ENCODE measurements around the gene CEP85. TPM values are rescaled to one million over a fixed set of nuclear protein-coding genes. Genes with fewer than 3 reads are reported as not detected.
A peak's percentile ranks its signal among the peaks of the same experiment; 100 is the strongest.

The CEP85 gene
- total and polyA plus RNA-seq, 9 of the 15 experiments (the other 6 are each of a cell fraction or from before 2014, with no cell fraction given) = 42.1 to 140 (median 92.6) TPM

- TF ChIP-seq TEAD4 (IDR thresholded peaks at IDR 0.05; ENCODE audit: low read length) (peak; percentile 90), TEAD4 (CRISPR knock-in tag; IDR thresholded peaks at IDR 0.05; ENCODE audit: borderline replicate concordance) (peak; percentile 15; the same call in 1 of the 2 replicates), PCBP2 (IDR thresholded peaks at IDR 0.05; ENCODE audit: low read depth, low read length, poor library complexity, severe bottlenecking) (no peak), HMGN3 (IDR thresholded peaks at IDR 0.05; ENCODE audit: borderline replicate concordance, extremely low read depth, insufficient read length, low read depth, low read length) (no peak), SREBF1 (IDR thresholded peaks at IDR 0.05; ENCODE audit: borderline replicate concordance, low read depth, low read length) (no peak), SRSF3 (IDR thresholded peaks at IDR 0.05; ENCODE audit: insufficient read depth, low read length) (no peak), MEF2D (tag; conservative IDR thresholded peaks at IDR 0.05; ENCODE audit: low read depth) (no peak), SAFB2 (IDR thresholded peaks at IDR 0.05; ENCODE audit: borderline replicate concordance, low read depth, low read length, severe bottlenecking) (no peak), ZNF717 (CRISPR knock-in tag; IDR thresholded peaks at IDR 0.05) (no peak; the same call in 1 of the 2 replicates), SIN3B (IDR thresholded peaks at IDR 0.05; ENCODE audit: low read depth) (peak; percentile 57; the same call in 1 of the 2 replicates), ZNF311 (CRISPR knock-in tag; IDR thresholded peaks at IDR 0.05) (no peak; the same call in 1 of the 2 replicates), THRA (IDR thresholded peaks at IDR 0.05) (no peak), FUS (optimal IDR thresholded peaks at IDR 0.05; ENCODE audit: low read depth, low read length) (no peak), CHCHD3 (CRISPR knock-in tag; IDR thresholded peaks at IDR 0.05) (no peak), LARP7 (IDR thresholded peaks at IDR 0.05) (no peak), ZNF232 (CRISPR knock-in tag; IDR thresholded peaks at IDR 0.05) (peak; percentile 69; the same call in 1 of the 2 replicates), SIN3A (IDR thresholded peaks at IDR 0.05; ENCODE audit: borderline replicate concordance in 2 of 2, control insufficient read depth in 1 of 2, low read depth in 2 of 2, low read length in 2 of 2) (peak; percentile 38 to 53; a peak in 2 of 4 replicates), MECOM (CRISPR knock-in tag; IDR thresholded peaks at IDR 0.05) (no peak), CSDE1 (IDR thresholded peaks at IDR 0.05) (no peak), MTA2 (IDR thresholded peaks at IDR 0.05; ENCODE audit: low read depth) (peak; percentile 57), ZNF57 (CRISPR knock-in tag; IDR thresholded peaks at IDR 0.05) (no peak), ZNF408 (CRISPR knock-in tag; IDR thresholded peaks at IDR 0.05; ENCODE audit: low read depth) (no peak), PYGO2 (tag; IDR thresholded peaks at IDR 0.05) (no peak), NUFIP1 (IDR thresholded peaks at IDR 0.05; ENCODE audit: partially characterized antibody) (peak; percentile 35), KHSRP (IDR thresholded peaks at IDR 0.05) (no peak), SLC30A9 (CRISPR knock-in tag; IDR thresholded peaks at IDR 0.05) (no peak), NR3C1 (CRISPR knock-in tag; IDR thresholded peaks at IDR 0.05) (no peak)
- TF ChIP-seq, protein P1, sequence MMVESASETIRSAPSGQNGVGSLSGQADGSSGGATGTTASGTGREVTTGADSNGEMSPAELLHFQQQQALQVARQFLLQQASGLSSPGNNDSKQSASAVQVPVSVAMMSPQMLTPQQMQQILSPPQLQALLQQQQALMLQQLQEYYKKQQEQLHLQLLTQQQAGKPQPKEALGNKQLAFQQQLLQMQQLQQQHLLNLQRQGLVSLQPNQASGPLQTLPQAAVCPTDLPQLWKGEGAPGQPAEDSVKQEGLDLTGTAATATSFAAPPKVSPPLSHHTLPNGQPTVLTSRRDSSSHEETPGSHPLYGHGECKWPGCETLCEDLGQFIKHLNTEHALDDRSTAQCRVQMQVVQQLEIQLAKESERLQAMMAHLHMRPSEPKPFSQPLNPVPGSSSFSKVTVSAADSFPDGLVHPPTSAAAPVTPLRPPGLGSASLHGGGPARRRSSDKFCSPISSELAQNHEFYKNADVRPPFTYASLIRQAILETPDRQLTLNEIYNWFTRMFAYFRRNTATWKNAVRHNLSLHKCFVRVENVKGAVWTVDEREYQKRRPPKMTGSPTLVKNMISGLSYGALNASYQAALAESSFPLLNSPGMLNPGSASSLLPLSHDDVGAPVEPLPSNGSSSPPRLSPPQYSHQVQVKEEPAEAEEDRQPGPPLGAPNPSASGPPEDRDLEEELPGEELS (CRISPR knock-in tag; IDR thresholded peaks at IDR 0.05; ENCODE audit: borderline replicate concordance) = peak; percentile 96; the same call in 1 of the 2 replicates
Observed at GRCh38 chr1:26284597-26285347, 50.8 kb downstream of the CEP85 start (continued).

All from K562 (cell line).